GM12878 (cell line): ENCODE measurements around the gene TRAF3. TPM values are rescaled to one million over a fixed set of nuclear protein-coding genes. Genes with fewer than 3 reads are reported as not detected.
A peak's percentile ranks its signal among the peaks of the same experiment; 100 is the strongest.

ENCODE experiments used
- ATAC-seq: fragments of 200-7000 bp; cut with Tn5 transposase; 3 replicates; pipeline ENCODE4 v1.9.1; 2020; ENCODE audit warnings: mild to moderate bottlenecking, moderate library complexity
- BruUV-seq: library from RNA; stranded (reverse); fragments of 400-500 nt; replicated peaks from 2 replicates; lab custom pipeline; 2021; lab: Mats Ljungman, UMichigan
- CTCF ChIA-PET: fragments of 300-600 bp; sonication (Branson Sonifier 250); formaldehyde crosslinking; extraction: SDS; loops from one replicate; lab custom pipeline; 2021; ENCODE audit warnings: inconsistent platforms; lab: Yijun Ruan, JAX
- POLR2A ChIA-PET: fragments of 350-600 bp; formaldehyde crosslinking; extraction: SDS; loops from one replicate; lab custom pipeline; 2021; ENCODE audit warnings: inconsistent platforms; lab: Charles Lee
- RAD21 ChIA-PET: fragments of 300-600 bp; sonication (Branson Sonifier 250); formaldehyde crosslinking; loops from one replicate; lab custom pipeline; 2023; ENCODE audit warnings: antibody characterized with exemption; ENCODE audit not compliant: unreplicated experiment; lab: Charles Lee
- SMC1A ChIA-PET: fragments of 300-600 bp; sonication (Branson Sonifier 250); formaldehyde crosslinking; loops from one replicate; lab custom pipeline; 2023; ENCODE audit not compliant: unreplicated experiment, uncharacterized antibody; lab: Charles Lee
- DNase-seq: peaks from one replicate; pipeline ENCODE4 v3.0.0-alpha.2; 2011; ENCODE audit warnings: low read depth, low spot score
- FAIRE-seq: peaks from 3 replicates; lab custom pipeline; 2011; peaks lifted over from hg19 to GRCh38; lab: Jason Lieb, UNC
- H2AFZ ChIP-seq: 2 replicates; pipeline ENCODE4 v1.6.0; 2011; ENCODE audit warnings: low read depth, low read length, control low read depth; ENCODE audit not compliant: control insufficient read depth
- H3K27ac ChIP-seq: 2 replicates; pipeline ENCODE4 v1.5.1; 2011; ENCODE audit warnings: control low read depth; ENCODE audit not compliant: control insufficient read depth, insufficient read depth
- H3K27me3 ChIP-seq, 2 experiments: replicated peaks in 1 of 2; 2 replicates each; pipeline versions ENCODE4 v1.6.0 to v1.6.1; 2011; ENCODE audit warnings: low read length in 1 of 2; ENCODE audit not compliant: control insufficient read depth in 2 of 2, insufficient read depth in 2 of 2
- H3K36me3 ChIP-seq, 2 experiments: 2 replicates each; pipeline ENCODE4 v1.5.1; 2011; ENCODE audit warnings: low read length in 1 of 2; ENCODE audit not compliant: control insufficient read depth in 2 of 2, insufficient read depth in 2 of 2
- H3K4me1 ChIP-seq: 2 replicates; pipeline ENCODE4 v1.6.1; 2011; ENCODE audit warnings: mild to moderate bottlenecking, low read length, moderate library complexity, mixed read lengths; ENCODE audit not compliant: control insufficient read depth, insufficient read depth
- H3K4me2 ChIP-seq: 2 replicates; pipeline ENCODE4 v1.6.0; 2011; ENCODE audit warnings: control low read depth; ENCODE audit not compliant: control insufficient read depth, insufficient read depth
- H3K4me3 ChIP-seq: fragments of 200-600 bp; sonication (generic); 2 replicates; pipeline ENCODE4 v1.5.1; 2016
- H3K79me2 ChIP-seq: 2 replicates; pipeline ENCODE4 v1.6.0; 2011; ENCODE audit warnings: low read length; ENCODE audit not compliant: control insufficient read depth, insufficient read depth
- H3K9ac ChIP-seq: 2 replicates; pipeline ENCODE4 v1.8.0; 2011; ENCODE audit warnings: low read length, control low read depth, mixed read lengths; ENCODE audit not compliant: control insufficient read depth, insufficient read depth
- H3K9me3 ChIP-seq: replicated peaks from 3 replicates; pipeline ENCODE4 v1.5.1; 2011; ENCODE audit warnings: mild to moderate bottlenecking, low read length; ENCODE audit not compliant: control insufficient read depth, insufficient read depth
- H4K20me1 ChIP-seq: 2 replicates; pipeline ENCODE4 v1.6.0; 2011; ENCODE audit not compliant: control insufficient read depth, insufficient read depth
- BCL3 ChIP-seq: IDR thresholded peaks from 2 replicates; pipeline ENCODE4 v1.6.1; 2011; ENCODE audit warnings: borderline replicate concordance, low read depth, mild to moderate bottlenecking, moderate library complexity, low read length; ENCODE audit not compliant: insufficient read depth, poor library complexity, severe bottlenecking
- CREB1 ChIP-seq: IDR thresholded peaks from 2 replicates; pipeline ENCODE4 v1.6.1; 2012; ENCODE audit warnings: low read depth, mild to moderate bottlenecking, inconsistent platforms
- HDGF ChIP-seq: fragments of 450-650 bp; IDR thresholded peaks from 2 replicates; pipeline ENCODE4 v1.6.1; 2016; ENCODE audit warnings: antibody characterized with exemption
- HSF1 ChIP-seq: fragments of 150-350 bp; IDR thresholded peaks from 2 replicates; pipeline ENCODE4 v1.6.1; 2014; ENCODE audit warnings: mild to moderate bottlenecking, low read depth, low read length
- MYC ChIP-seq: IDR thresholded peaks from 2 replicates; pipeline ENCODE4 v1.6.1; 2011; ENCODE audit warnings: mild to moderate bottlenecking, low read length, moderate library complexity, inconsistent platforms; ENCODE audit not compliant: insufficient read depth, insufficient replicate concordance, insufficient read length, severe bottlenecking
- NFXL1 ChIP-seq: fragments of 450-650 bp; IDR thresholded peaks from 2 replicates; pipeline ENCODE4 v1.6.1; 2017; ENCODE audit warnings: antibody characterized with exemption, mild to moderate bottlenecking, borderline replicate concordance
- PAX5 ChIP-seq: IDR thresholded peaks from 2 replicates; pipeline ENCODE4 v1.6.1; 2011; ENCODE audit warnings: low read depth, low read length, borderline replicate concordance
- PML ChIP-seq: IDR thresholded peaks from 2 replicates; pipeline ENCODE4 v1.6.1; 2012; ENCODE audit warnings: low read length, inconsistent platforms
- POLR2A ChIP-seq: IDR thresholded peaks from 2 replicates; pipeline ENCODE4 v1.6.1; 2011; ENCODE audit warnings: low read depth, mild to moderate bottlenecking, low read length
- POLR2AphosphoS5 ChIP-seq: IDR thresholded peaks from 2 replicates; pipeline ENCODE4 v1.6.1; 2011; ENCODE audit warnings: mild to moderate bottlenecking, low read length, inconsistent platforms
- RAD21 ChIP-seq: IDR thresholded peaks from 2 replicates; pipeline ENCODE4 v1.6.1; 2011; ENCODE audit warnings: mild to moderate bottlenecking, low read depth, low read length, moderate library complexity; ENCODE audit not compliant: insufficient read depth
- RCOR1 ChIP-seq: conservative IDR thresholded peaks from 2 replicates; pipeline ENCODE4 v1.6.1; 2012; ENCODE audit warnings: low read depth, low read length, improper control_type of control experiment
- SRF ChIP-seq, 2 experiments: IDR thresholded peaks; 2 replicates each; pipeline ENCODE4 v1.6.1; 2011; ENCODE audit warnings: low read depth in 2 of 2, low read length in 2 of 2, mild to moderate bottlenecking in 1 of 2, moderate library complexity in 1 of 2
- STAT1 ChIP-seq: fragments of 450-650 bp; conservative IDR thresholded peaks from 2 replicates; pipeline ENCODE4 v1.6.1; 2014; ENCODE audit warnings: antibody characterized with exemption, mild to moderate bottlenecking
- YBX1 ChIP-seq: fragments of 450-650 bp; IDR thresholded peaks from 2 replicates; pipeline ENCODE4 v1.6.1; 2016; ENCODE audit warnings: antibody characterized with exemption
- ZBED1 ChIP-seq: IDR thresholded peaks from 2 replicates; pipeline ENCODE4 v1.6.1; 2016; ENCODE audit warnings: borderline replicate concordance
- WGBS: methylation state at CpG from one replicate; pipeline ENCODE4 v1.1.6; 2016; ENCODE audit warnings: low lambda C conversion rate; ENCODE audit not compliant: insufficient replicate concordance, insufficient coverage; ENCODE audit errors: missing lambda C conversion rate; 5-methylcytosine and 5-hydroxymethylcytosine counted together
- in situ Hi-C: fragments of 300-500 bp; cut with MboI; formaldehyde crosslinking; loops from 9 replicates; pipeline ENCODE4 v1.14.3; 2018; ENCODE audit warnings: mixed read lengths
- intact Hi-C: fragments of 100-400 bp; cut with micrococcal nuclease; formaldehyde crosslinking; loops from one replicate; pipeline ENCODE4 v1.14.2; 2022; ENCODE audit not compliant: unreplicated experiment
- polyA plus RNA-seq, 11 experiments: library from polyadenylated mRNA; depleted of rRNA in 4 of 11; unstranded in 6 of 11; stranded (reverse) in 5 of 11; fragments of >200 nt; fragmentation: Nextera tagmentation in 4 of 11; fragmentation: Illumina TruSeq in 1 of 11; extraction: Ambion mirVana in 4 of 11; extraction: Trizol in 1 of 11; gene quantifications; 1 replicate in 1 of 11; 2 replicates in 10 of 11; pipeline versions ENCODE4 v1.2.1 to v1.2.3, GENCODE V29; 2011 to 2016; ENCODE audit warnings: inconsistent platforms in 2 of 11, missing spikeins in 2 of 11, low read depth in 1 of 11
- total RNA-seq, 4 experiments: library from RNA; depleted of rRNA in 3 of 4; stranded (reverse); fragments of >200 nt in 3 of 4; fragmentation: Illumina TruSeq in 1 of 4; extraction: Trizol in 1 of 4; gene quantifications; 2 replicates each; pipeline versions ENCODE4 v1.2.1 to v1.2.3, GENCODE V29; 2013 to 2021
- TF ChIP-seq, protein P1 (sequence below): IDR thresholded peaks from 2 replicates; pipeline ENCODE4 v1.6.1; 2011; ENCODE audit warnings: borderline replicate concordance, low read depth, mild to moderate bottlenecking, moderate library complexity, mixed read lengths, low read length; ENCODE audit not compliant: insufficient read depth; ENCODE audit errors: extremely low read length

The TRAF3 gene
- total and polyA plus RNA-seq, 10 of the 15 experiments (the other 5 are each of a cell fraction or from before 2014, with no cell fraction given), result 3.0 to 70.1 (median 36.5) TPM

DNA sequence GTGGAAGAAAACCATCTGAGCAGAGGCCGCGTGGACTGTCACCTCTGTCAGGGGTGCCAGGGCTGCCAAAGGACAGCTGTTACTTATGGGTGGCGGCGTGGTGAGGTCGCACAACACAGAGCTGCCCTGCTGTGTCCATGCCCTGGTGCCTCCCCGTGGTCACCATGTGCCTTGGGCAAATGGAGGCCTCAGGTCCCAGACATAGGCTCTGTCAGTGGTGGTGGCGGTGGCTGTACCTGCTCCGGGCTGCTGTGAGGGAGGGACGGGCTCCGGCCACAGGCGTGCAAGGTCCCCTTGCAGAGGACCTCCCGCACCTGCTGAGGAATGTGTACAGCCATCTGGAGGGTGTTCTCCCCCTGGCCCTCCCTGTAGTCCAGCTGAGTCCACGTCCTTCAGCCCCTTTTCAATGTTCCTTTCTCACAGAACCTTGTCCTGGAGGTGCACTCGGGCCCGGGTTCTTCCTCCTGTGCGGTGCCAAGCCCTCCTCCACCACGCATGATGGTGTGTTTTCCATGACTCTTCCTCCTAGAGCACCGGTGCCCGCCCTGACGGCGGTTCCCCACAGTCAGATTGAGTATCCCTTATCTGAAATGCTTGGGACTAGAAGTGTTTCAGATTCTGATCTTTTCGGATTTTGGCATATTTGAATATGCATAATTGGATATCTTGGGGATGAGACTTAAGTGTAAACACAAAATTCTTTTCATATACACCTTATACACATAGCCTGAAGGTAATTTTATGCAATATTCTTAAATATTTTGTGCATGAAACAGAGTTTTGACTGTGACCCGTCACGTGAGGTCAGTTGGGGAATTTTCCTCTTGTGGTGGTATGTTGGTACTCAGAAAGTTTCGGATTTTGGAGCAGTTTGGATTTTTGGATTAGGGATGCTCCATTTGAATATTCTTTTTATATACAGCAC, 49.8 kb downstream of the TRAF3 start:
- SMC1A ChIA-PET, result no interaction called here
- H3K36me3 ChIP-seq, result peaks cover 21 to 23% of the 10 kb centered on the region in 2 experiments
- CTCF ChIA-PET, result no interaction called here
- intact Hi-C loops, result no loop called here
- H3K4me1 ChIP-seq, result peaks cover 23% of the 10 kb centered on the region
- no peak overlapping the region for H3K27ac ChIP-seq
- POLR2A ChIA-PET, result no interaction called here
- FAIRE-seq (no peak), ATAC-seq (no peak), DNase-seq (no peak)
- peaks cover 97% of the 10 kb centered on the region for H3K79me2 ChIP-seq
- peaks cover 14% of the 10 kb centered on the region for H4K20me1 ChIP-seq
- no peaks in the 10 kb centered on the region for H3K27me3 ChIP-seq
- WGBS, result 90% methylated on average over 25 of the region's 25 CpGs
- H2AFZ ChIP-seq, result no peak overlapping the region
- no TSS peak for BruUV-seq
- H3K4me3 ChIP-seq, result no peak overlapping the region
- H3K9ac ChIP-seq, result no peak overlapping the region
- in situ Hi-C loops, result no loop called here
- H3K4me2 ChIP-seq, result 0 out of 2 replicates have a peak overlapping the region, but pooled peaks have one; percentile 28
- RAD21 ChIA-PET, result no interaction called here
- TF ChIP-seq HSF1 (no peak), POLR2A (peak; percentile 52; the same call in 1 of the 2 replicates), RAD21 (no peak), BCL3 (no peak), MYC (no peak), PAX5 (no peak), CREB1 (no peak), HDGF (no peak), NFXL1 (no peak), ZBED1 (no peak), STAT1 (no peak), RCOR1 (no peak), YBX1 (no peak), SRF (IDR thresholded peaks at IDR 0.05; ENCODE audit: low read depth in 2 of 2, low read length in 2 of 2) (no peak), PML (no peak), POLR2AphosphoS5 (peak; percentile 42; the same call in 1 of the 2 replicates)
- TF ChIP-seq, protein P1, sequence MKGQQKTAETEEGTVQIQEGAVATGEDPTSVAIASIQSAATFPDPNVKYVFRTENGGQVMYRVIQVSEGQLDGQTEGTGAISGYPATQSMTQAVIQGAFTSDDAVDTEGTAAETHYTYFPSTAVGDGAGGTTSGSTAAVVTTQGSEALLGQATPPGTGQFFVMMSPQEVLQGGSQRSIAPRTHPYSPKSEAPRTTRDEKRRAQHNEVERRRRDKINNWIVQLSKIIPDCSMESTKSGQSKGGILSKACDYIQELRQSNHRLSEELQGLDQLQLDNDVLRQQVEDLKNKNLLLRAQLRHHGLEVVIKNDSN, result no peak
- TF ChIP-seq, all 136 proteins: peak for 2
- H3K9me3 ChIP-seq, result no peaks in the 10 kb centered on the region
